SIG-M5 (cell line): ENCODE data around the gene SHISA7.

Experiments
- DNase-seq: peaks from one replicate; lab custom pipeline; 2025; lab: John Stamatoyannopoulos, UW

The SHISA7 gene

DNA sequence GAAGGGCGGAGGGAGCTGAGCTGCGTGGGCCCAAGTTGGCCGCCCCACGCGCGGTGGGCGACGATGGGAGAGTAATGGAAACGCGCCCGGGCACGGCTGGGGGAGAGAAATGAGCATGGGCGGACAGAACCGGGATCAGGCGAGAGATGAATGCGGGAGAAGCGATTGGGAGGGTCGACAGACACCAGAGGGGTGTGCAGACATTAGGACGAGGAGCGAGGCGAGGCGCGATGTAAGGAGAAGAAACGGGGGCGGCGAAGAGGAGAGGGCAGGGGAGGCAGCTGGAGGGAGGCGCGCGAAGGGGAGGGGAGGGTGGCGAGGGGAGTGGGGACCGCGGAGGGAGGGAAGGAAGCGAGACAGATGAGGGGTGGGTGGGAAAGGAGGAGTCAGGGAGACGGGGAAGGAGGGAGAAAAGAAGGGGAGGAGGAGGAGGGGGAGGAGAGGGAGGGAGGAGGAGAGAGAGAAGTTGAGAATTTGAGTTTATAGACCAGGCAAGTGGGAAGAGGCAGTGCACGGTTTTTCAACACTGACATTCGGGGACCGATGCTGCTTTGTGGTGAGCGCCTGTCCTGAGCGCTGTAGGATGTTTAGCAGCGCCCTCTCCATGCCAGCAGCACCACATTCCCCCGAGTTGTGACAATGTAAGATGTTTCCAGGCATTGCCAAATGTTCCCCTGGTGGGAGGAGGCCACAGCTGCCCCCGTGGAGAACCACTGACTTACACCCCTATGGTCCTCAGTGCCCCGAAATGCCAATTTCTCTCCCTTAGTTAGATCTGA, at the start of gene SHISA7:
TSS of gene SHISA7 (minus strand) at position 256 of the 779 bp plus-strand sequence. CDS start 437 bp downstream, outside the sequence.
- no peak for DNase-seq

DNA sequence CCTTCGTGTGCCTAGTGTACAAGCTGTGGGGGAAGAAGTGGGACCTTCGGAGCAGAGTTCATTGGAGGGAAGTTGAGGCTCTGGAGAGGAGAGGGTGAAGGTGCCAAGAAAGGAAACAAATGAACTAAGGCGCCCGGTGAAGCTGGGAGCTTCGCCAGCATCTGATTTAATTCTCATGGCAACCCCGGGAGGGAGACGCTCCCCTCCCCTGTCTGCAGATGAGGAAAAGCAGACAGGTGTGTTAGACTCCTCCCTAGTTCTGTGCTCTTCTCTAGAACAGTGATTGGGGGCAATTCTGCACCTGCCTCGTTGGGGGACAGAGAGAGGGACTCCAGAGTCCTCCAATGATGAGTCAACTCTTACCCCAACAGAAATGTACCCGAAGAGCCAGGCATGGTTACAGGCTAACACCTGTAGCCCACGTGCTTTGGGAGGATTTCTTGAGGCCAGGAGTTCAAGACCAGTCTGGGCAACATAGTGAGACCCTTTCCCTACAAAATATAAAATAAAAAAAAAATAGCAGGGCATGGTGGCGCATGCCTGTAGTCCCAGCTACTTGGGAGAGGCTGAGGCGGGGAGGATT, 49.4 kb upstream of the SHISA7 start:
- no peak for DNase-seq

DNA sequence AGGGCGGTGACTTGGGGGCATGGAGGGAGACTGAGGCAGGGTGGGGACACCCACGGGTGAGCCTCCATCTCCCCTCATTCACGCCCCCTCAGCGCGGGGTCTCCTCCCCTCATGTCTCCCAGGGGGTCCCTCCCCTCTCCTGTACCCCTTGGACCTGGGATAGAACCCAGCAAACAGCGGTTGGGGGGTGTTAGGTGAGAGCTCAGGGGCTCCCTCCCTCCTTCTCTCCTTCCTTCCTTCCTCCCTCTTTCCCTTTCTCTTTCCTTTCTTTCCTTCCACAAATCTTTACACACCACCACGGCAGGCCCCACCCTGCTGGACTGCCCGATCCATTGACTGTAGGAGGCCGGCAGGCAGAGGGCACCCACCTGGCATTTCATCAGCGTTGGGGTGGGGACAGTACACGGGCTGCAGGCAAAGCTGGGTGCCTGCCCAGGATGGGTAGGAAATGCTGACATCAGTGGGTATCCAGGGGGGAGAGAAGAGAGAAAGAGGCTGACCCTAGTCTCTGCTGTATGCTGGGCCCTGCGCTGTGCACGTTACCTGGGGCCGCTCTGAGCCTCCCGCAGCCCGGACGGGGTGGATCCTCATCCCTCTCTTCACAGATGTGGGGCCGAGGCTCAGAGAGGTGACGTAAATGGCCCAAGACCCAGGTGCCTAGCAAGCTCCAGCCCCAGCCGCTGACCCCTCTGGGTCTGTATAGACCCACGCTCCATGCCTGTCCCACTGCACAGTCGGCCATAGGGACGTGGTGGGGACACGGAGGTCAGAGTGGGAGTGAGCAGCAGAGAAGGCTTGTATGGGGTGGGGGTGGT, 48.7 kb upstream of the SHISA7 start:
- DNase-seq: no peak

DNA sequence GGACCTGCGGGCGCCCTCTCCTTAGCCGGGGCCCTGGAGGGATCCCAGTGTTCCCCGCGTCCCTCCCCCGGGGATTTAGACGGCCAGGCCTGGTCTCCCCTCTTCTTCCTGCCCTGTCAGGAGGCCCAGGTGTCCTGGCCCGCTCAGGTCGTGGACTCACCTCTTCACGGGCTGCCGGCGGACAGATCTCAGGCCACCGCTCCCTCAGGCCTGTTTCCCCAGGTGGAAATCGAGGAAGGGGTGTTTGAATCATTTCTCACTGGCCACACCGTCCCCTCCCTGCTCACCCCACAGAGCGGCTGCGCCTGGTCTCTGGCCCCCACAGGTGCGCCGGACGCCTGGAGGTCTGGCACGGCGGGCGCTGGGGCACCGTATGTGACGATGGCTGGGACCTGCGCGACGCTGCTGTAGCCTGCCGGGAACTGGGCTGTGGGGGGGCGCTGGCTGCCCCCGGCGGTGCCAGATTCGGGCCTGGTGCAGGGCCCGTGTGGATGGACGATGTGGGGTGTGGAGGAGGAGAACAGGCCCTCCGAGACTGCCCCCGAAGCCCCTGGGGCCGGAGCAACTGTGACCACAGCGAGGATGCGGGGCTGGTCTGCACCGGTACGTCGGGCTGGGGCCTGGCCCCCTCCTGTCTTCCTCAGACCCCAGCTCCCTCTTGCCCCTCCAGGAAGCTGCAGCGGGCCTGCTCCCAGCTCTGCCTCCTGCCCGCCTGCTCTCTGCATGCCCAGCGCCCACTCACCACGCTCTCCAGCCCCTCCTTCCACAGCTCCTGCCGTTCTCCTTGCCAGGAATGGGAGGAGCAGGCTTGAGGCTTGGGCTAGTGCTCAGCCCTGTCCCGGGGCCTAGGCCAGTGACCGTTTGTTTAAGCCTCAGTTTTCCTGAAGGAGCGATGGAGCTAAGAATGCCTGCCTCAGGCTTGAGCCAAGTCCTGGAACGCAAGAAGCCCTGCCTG, 47.7 kb upstream of the SHISA7 start:
- no peak for DNase-seq

DNA sequence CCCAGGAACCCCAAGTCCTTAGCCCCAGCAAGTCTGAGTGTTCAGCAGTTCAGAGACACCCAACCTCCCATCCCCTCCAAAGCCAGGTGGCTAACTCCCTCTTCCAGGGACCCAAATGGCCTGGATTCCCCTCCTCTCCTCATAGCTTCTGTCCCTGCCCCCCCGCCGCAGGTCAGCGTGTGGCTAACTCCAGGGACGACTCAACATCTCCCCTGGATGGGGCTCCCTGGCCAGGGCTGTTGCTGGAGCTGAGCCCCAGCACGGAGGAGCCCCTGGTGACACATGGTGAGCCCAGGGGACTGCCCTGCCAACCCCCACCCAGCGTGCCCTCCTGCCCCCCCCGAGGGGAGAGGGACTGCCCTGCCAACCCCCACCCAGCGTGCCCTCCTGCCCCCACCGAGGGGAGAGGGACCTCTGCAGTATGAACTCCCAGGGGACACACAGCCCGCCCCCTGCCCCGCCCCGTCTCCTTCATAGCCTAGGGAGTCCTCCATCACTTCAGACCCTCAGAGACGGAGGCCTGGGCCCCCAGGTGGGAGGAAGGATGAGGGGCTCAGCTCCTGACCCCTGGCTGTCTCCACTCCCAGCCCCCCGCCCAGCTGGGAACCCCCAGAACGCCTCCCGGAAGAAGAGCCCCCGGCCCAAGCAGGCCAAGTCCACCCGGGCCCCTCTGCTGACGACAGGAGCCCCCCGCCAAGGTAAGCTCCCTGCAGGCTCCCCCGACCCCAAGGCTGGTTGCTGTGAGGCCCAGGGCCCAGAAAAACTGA, 46.8 kb upstream of the SHISA7 start:
- no peak for DNase-seq

DNA sequence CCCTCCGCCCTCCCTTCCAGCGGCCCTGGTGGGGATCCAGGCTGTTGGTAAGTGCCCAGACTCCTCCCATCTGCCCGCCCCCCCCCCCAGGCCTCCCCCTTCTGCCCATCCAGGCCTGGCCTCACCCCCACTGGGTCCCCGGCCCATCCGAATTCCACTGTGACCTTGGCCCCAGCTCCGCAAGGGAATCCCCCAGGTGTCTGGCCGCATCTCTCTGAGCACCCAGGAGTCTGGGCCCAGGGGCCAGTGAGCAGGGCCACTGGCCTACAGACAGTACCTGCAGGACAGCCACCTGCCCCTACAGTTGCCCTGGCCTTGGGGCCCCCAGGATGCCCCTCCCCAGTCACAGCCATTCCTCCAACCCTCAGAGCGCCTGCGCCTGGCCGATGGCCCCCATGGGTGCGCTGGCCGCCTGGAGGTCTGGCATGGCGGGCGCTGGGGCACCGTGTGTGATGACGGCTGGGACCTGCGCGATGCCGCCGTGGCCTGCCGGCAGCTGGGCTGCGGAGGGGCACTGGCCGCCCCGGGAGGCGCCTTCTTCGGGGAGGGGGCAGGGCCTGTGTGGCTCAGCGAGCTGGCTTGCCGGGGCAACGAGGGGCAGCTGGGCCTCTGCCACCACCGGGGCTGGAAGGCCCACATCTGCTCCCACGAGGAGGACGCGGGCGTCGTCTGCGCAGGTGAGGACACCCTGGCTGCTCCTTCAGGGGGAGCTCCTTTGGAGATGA, 46.0 kb upstream of the SHISA7 start:
- DNase-seq: no peak

DNA sequence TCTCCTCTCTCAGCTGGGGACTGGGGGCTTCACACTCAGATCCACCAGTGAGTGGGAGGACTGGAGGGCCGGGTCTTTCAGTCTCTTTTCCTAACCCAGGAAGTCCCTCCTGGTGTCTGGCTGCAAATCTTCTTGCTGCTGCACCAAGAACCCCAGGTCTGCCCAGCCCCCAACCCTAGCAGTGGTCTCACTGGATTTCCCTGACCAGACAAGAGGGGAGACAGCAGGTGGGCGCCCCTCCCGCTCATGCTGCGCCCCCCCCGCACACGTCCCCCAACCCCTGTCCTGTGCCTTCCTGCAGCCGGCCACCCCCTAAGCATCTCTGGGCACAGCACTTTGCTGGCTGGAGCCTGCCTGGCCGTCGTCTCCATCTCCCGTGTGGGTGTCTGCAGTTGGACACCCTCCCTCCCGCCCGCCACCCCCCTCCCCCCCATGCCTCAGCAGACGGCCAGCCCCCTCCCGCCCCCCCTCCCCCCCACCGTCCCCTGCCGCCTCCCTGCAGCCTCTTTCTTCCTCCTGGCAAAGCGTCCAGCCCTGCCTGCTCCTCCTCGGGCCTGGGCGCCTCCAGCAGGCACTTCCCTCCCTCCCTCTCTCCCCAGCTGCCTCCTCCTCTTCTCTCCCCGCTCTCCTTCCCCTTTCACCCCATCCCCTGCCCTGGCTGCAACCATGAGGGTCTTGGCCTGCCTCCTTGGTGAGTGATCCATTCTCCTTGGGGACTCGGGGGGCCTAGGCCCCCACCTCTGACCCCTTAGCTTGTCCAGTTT, 45.0 kb upstream of the SHISA7 start, which contains the start of gene SSC5D:
TSS of gene SSC5D (plus strand) at position 513 of the 764 bp plus-strand sequence. CDS start at position 667, 154 bp downstream.
- no peak for DNase-seq

DNA sequence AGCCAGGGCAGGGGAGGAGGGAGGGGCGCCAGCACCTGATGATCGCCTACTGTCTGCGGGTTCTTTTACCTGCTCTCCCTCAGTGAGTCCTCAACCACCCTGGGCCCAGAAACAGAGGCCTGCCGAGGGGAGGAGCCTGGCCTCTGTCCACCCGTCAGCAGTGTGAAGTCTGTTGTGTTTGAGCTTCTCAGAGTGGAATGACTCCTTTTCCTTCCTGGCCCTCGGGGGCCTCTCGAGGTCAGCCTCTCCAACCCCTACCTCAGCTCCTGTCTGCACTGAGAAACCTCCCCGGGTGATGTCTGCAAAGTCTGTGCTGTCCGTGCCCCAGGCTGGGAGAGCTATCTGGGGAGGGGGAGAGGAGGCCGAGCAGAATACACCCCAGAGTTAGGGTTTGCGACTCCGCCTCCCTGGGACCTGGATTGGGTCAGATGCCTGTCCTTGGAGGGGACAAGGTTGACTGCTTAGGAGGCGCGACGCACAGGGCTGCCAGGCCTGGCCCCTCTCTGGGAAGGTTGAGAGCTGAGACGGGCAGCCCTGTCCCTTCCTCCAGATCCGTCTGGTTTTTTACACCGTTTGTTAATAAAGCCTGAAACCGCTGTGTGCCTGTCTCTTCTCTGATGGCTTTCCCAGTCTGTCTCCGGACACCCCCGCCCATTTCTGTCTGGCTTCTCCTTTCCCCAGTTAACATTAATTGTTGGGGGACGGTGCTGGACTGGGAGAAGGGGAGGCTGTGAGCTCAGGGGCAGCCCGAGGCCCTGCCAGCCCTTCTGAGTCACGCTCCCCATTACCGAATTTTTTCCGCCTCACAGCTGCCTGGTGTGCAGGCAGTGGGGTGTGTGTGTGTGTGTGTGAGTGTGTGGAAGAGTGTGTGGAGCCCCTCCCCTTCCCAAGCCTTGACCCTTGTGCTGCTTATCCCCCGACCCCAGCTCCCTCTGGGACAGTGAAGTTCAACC, 44.1 kb upstream of the SHISA7 start:
- DNase-seq: no peak

DNA sequence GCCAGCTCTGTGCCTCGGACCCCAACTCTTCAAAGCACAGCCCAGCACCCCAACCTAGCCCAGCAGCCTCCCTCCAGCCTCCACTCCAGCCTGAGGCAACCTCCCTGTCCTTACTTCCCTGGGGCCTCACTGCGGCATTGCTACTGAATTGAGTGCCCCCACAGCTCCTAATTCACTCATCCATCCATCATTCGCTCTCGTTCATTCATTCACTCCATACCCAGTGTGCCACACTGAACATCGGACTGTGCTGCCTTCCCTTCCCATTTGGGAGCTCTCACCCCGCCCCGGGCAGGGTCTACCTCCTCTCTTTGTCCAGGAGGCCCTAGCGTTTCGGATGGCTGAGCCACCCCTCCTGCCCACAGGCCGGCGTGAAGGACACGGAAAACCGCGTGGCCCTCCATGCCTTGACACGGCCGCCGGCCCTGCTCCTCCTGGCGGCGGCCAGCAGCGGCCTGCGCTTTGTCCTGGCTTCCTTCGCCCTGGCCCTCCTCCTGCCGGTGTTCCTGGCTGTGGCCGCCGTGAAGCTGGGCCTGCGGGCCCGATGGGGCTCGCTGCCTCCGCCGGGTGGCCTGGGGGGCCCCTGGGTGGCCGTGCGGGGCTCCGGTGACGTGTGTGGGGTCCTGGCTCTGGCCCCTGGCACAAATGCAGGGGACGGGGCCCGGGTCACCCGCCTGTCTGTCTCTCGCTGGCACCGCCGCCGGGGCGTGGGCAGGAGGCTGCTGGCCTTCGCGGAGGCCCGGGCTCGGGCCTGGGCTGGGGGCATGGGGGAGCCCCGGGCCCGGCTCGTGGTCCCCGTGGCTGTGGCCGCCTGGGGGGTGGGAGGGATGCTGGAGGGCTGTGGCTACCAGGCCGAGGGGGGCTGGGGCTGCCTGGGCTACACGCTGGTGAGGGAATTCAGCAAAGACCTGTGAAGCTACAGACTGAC, 43.2 kb upstream of the SHISA7 start:
- no peak for DNase-seq

DNA sequence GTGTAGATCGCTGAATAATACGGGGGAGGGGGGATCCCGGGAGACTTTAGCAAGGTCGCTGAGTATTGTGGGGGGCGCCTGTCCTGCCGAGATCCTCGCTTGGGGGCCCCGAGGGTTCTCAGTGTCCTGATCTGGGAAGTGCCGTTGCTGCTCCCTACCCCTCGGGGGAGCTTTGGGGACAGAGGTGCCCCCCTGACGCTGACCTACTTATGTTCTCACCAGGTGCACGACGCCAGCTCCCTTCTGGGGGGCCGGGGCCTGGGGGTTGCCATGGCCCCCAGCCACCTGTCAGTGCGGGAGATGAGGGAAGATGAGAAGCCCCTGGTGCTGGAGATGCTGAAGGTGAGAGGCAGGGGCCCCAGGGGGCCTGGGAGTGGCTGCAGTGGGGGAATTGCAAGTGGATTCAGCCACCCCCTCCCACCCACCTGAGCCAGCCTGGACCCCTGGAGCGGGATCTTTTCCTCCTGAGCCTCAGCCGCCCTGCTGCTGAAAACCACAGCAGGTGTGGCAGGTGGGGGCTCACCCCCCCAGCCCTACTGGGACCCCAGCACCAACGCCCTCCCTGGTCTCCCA, 42.4 kb upstream of the SHISA7 start:
- no peak for DNase-seq

DNA sequence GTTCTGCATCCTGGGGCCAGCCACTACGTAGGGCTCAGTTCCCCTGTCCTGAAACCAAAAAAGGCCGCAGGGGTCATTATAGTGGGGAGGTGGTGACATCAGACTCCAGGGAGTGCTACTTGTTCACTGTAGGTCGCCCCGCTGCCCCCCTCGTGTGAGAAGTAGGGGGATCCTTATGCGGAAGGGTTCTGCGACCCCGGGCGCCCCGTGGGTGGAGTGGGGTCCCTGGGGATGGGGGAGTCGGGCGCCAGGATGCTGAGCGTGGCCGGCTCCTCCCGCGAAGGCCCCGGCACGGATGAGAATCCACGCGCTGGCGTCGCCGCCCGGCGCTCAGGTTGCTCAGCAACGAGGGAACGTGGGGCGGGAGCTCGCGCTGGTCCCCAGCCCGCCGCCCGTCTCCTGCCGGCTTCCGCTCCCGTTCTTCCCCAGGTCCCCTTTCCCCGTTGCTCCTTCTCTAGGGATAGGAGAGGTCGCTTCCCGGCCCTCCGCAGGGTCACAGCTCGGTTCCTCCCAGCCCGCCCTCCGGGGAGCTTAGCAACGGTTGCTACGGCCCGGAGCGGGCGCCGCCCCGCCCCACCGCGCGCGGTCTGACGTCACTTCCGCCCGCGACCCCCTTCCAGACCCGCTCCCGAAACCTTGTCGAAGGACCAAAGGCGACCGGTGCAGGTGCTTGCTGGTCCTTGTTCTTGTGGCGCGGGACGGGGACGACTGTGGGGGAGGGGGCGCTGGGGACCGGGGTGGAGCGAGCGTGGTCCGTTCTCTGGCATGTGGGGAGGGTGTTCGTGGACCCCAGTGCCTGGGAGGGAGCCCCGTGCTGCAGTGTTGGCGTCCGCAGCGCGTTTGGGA, 41.7 kb upstream of the SHISA7 start, which contains the start of gene NAT14:
TSS of gene NAT14 (plus strand) at position 596 of the 846 bp plus-strand sequence. CDS start 521 bp downstream, outside the sequence.
- no peak for DNase-seq

DNA sequence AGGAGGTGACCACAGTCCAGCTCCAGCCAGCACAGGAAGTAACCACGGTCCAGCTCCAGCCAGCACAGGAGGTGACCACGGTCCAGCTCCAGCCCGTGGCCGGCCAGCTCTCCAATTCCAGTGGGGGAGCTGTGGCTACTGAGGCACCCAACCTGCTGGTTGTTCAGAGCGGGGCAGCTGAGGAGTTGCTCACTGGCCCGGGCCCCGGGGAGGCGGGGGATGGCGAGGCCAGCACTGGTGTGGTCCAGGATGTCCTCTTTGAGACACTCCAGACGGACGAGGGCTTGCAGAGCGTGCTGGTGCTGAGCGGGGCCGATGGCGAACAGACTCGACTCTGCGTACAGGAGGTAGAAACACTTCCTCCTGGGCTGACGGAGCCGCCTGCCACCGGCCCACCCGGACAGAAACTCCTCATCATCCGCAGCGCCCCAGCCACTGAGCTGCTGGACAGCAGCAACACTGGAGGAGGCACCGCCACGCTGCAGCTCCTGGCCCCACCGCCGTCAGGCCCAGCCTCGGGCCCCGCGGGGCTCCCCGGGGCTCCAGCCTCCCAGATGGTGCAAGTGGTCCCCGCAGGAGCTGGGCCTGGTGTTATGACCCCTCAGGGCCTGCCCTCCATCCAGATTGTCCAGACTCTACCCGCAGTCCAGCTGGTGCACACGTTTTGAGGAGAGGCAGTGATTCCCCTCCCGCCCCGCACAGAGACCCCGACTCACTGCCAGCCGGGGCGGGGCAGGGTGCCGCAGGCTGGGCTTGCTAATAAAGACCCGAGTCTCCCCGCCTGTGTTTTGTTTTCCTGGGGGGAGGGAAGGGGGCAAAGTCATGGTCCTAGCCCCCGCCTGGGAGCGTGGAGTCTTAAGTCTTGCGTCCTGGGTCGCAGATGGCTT, 40.8 kb upstream of the SHISA7 start:
- DNase-seq: no peak

DNA sequence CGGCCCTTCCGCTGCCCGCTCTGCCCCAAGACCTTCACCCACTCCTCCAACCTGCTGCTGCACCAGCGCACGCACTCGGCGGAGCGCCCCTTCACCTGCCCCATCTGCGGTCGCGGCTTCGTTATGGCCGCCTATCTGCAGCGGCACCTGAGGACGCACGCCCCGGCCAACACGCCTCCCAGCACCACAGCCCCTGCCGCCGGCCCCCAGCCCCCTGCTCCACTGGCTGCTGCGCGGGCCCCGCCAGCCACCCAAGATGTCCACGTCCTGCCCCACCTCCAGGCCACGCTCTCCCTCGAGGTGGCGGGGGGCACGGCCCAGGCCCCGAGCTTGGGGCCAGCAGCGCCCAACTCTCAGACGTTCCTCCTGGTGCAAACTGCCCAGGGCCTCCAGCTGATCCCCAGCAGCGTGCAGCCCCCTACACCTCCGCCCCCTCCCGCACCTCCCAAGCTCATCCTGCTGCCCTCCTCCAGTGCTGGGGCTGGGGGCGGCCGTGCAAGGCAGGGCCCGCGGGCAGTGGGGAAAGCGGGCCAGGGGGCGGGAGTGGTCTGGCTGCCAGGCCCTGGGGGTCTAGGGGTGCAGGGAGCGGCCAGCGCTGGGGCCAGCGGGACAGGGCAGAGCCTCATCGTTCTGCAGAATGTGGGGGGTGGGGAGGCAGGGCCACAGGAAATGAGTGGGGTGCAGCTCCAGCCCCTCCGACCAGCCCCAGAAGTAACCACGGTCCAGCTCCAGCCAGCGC, 40.0 kb upstream of the SHISA7 start:
- no peak for DNase-seq
